Kidney capillary endothelial cell (primary cell): ENCODE data around the gene SLC6A1.
A peak's percentile ranks its signal among the peaks of the same experiment; 100 is the strongest.

ENCODE experiments used
- DNase-seq: peaks from one replicate; pipeline ENCODE4 v3.0.0-alpha.2; 2018; ENCODE audit warnings: low spot score

The SLC6A1 gene

DNA sequence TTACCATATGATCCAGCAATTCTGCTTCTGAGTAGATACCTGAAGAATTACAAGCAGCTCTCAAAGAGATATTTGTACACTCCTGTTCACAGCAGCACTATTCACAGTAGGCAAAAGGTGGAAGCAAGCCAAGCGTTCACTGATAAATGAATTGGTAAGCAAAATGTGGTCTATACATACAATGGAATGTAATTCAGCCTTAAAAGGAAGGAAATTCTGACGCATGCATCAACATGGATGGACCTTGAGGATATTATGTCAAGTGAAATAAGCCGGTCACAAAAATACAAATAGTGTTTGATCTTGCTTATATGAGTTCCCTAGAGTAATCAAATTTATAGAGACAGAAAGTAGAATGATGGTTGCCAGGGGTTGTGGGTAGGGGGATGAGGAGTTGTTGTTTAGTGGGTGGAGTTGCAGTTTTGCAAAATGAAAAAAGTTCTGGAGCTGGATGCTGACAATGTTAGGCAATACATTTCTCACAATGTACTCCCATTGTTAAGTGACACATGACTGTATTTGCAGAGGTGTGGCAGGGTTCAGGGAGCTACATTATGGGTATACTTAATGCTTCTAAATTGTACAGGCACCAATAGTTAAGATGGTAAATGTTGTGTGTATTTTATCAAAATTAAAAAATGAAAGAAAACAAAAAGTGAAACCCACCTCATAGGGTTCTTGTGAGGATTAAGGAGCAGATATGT is 26.7 kb downstream of the SLC6A1 start:
- peak; percentile 77 for DNase-seq

DNA sequence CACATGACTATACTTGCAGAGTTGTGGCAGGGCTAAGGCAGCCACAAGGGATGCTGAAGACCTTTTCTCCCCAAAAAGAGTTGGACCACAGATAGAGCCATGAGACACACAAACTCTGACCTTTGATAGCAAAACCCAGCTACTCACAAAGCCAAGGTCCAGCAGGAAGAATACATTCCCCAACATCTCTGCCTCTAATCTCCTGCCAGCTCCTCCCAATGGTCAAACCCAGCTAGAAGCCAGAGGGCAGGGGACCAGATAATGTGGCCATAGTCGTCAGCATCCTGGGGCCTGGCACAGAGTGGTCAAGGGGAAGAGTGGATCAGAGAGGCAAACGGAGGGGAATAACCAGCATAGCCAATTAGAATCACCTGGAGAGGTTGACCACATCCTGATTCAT is 28.2 kb downstream of the SLC6A1 start:
- no peak for DNase-seq

- no peak for DNase-seq
These were observed 29.1 kb downstream of the SLC6A1 start for GRCh38 chr3:11021611-11022011.

DNA sequence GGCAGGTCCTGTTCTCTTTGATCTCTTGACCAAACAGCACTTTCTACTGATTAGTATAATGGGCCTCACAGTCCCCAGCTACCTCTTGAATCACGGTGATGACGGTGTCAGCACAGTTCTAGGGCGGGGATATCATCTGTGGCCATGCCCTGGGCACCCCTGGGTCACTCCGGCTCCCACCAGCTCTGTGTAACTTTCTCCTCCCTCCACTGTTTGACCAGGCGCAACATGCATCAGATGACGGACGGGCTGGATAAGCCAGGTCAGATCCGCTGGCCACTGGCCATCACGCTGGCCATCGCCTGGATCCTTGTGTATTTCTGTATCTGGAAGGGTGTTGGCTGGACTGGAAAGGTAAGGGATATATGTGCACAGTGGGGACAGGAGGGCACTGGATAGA is 29.6 kb downstream of the SLC6A1 start:
- DNase-seq = no peak

DNA sequence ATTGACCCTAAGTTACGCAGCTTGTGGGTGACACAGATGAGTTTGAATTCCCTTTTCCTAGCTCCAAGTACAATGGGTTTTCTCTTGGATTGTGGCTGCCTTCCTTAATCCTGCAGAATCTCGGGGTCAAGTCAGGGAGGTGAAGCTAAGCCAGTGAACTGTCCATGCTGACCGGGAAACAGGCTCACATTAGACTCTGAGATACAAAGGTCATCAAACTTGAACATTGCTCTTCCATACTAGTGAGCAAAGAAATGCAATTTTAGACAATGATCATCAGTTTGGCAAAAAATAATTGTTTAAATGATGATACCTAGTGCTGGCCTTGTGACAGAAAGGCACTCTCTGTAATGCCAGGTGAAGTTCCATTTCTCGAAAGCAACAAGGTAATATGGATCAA is 31.6 kb downstream of the SLC6A1 start:
- no peak for DNase-seq

DNA sequence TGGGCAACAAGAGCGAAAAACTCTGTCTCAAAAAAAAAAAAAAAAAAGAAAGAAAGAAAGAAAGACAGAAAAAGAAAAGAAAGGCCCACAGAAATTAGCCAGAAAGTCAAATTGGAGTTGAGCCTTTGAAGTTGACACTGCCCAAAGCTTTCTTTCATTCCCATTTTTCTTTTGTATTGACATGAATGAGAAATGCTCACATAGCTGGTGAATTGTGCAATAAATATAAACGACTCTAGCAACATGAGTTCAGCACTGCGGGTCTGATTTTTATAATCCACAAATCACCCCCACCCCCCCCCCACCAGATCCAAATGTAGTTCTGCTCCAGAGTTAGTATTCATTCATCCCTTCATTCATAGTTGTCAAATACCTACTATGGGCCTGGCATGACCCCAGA is 37.4 kb downstream of the SLC6A1 start:
- DNase-seq = no peak

- no peak for DNase-seq
These were observed 41.3 kb downstream of the SLC6A1 start for GRCh38 chr3:11033871-11034270.

- DNase-seq = no peak
These were observed 41.9 kb downstream of the SLC6A1 start for GRCh38 chr3:11034309-11034985.

DNA sequence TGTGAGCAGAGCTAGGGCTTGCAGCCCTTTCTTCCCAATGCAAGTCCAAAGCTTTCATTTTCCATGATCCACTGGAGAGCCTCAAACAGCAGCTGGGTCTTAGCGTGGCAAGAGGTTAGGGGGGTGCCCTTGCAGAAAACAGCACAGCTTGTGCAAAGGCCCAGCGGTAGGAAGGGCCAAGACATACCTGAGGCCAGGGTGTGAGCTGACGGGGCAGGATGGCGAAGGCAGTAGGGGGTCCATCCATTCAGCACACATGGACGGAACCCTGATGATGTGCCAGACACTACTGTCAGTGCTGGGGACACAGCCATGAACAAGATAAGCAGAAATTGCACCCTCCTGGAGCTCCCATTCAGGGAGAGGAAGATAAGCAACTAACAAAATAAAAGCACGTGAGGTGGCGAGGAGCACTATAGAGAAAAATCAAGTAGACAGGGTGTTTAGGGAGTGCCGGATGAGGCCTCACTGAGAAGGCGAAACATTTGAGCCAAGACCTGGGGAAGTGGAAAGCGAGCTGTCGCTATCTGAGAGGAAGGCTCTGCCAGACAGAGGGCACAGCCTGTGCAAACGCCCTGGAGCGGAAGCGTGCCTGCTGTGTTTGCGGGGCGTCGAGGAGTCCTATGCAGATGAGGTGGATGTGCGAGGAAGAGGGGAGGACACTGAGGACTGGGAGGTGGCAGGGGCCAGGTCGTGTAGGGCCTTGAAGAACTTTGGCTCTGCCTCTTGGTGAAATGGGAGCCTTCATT is 43.4 kb downstream of the SLC6A1 start:
- DNase-seq = no peak

DNA sequence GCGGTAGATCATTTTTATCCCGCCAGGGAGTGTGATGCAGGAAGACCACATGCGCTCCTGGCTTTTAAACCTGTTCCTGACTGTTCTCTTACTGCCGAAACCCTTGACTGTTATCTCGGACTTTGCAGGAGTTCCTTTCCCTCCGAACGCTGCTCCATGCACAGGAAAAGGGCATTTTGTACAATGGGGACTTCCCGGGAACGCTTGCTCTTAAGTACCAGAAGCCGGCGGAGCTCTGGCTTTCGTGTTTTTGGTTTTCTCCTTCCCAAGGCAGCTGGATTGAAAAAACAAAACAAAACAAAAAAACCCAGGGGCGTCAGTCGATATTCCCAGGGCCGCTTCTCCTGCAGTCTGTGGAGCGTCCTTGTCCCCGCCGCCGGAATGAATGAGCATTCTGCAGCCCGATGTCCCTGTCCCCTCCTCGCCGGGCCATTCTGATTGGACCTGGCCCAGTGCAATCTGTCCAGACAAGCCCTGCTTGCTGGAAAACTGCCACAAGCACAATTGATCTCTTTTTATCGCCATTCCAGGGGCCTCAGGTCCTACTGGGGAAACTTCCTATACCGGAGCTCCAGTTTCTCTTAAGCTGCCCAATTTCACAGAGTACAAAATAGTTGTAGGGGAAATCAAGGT is 44.8 kb downstream of the SLC6A1 start:
- DNase-seq = no peak

DNA sequence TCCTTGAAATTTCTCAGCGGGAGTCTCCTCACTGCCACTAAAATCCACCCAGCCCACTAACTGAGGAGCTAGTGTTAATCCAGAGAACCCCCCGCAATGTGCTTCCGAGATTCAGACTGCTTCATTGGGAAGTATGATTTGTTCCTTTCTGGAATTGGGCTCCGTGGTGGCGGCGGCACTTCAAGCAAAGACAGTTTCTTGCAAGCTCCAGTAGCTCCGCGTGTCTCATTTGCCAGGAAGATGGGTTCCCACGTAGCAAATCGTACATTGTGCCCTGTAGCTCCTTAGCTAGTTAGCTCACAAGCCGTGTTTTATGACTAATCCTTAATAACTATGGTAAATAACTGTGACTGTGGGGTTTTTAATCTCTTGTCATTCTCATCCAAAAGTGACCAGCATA is 45.4 kb downstream of the SLC6A1 start:
- DNase-seq = no peak

GRCh38 chr3:11045536-11045935 is 53.0 kb downstream of the SLC6A1 start:
- no peak for DNase-seq

DNA sequence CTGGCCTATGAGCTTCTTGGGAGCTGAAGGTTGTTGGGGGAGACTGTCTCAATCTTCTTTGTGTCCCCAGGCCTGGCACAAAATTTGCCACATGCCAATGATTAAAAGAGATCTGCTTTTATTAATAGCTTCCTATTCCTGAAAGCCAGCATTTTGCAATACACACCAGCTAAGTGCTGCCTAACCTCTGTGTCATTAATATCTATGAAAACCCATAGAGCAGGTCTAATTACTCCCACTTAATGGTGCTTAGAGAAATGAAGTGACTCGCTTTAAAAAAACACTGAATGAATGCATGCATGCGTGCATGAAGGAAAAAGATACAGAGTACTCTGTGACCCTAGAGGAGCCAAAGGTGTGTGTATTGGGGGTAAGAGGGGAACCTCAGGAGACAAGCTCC is 55.0 kb downstream of the SLC6A1 start:
- no peak for DNase-seq

GRCh38 chr3:11050666-11051323 is 58.2 kb downstream of the SLC6A1 start:
- DNase-seq = no peak

- DNase-seq = no peak
These were observed 61.5 kb downstream of the SLC6A1 start for GRCh38 chr3:11053926-11054503.

DNA sequence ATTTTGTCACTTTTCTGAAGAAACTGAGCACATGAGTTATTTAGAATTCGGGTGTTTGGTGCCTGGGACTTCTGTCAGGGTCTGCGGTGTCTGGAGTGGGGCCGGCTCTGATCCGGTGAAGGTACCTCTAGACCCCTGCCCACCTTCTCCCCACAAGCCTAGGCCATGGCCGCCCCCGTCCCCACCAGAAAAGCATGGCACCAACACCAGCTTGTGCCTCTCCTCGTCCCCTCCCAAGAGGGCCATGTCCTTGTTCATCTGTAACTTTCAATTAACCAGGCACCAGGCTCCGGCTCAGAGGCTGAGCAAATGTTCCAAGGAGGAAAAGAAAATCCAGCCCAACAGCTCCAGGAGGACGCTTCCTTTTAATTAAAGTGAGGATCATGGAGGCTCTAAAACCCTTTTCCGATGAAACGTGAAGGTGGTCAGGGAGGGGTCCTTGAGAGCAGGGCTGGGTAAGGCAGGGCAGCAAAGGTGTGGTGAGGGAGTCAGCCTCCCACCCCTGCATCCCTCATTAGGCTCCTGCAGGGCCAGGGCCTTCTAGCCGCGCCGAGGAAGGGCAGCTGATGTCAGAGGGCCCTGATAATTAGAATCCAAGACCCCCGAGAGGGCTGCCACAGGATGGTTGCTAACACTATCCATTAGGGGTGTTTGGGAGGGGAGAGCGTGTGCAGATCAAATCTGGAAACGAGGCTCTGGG is 62.3 kb downstream of the SLC6A1 start:
- no peak for DNase-seq

DNA sequence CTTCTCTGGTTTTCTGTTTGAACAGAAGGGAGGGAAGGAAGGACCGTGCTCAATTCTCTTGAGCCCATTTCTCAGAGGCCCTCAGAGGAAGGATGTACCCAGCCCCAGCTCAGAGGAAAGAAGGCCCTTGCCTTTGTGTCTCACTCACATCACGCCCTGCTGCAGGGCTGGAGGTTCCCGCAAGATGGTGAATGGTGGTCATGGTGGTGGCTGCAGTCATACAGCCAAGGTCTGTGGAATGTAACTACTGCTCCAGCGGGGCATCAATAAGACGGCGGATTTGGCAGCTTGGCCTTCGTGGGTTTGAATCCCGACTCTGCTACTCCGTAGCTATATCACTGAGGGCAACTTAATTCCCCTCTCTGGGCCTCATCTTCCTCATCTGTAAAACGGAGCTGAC is 62.9 kb downstream of the SLC6A1 start:
- DNase-seq = no peak

DNA sequence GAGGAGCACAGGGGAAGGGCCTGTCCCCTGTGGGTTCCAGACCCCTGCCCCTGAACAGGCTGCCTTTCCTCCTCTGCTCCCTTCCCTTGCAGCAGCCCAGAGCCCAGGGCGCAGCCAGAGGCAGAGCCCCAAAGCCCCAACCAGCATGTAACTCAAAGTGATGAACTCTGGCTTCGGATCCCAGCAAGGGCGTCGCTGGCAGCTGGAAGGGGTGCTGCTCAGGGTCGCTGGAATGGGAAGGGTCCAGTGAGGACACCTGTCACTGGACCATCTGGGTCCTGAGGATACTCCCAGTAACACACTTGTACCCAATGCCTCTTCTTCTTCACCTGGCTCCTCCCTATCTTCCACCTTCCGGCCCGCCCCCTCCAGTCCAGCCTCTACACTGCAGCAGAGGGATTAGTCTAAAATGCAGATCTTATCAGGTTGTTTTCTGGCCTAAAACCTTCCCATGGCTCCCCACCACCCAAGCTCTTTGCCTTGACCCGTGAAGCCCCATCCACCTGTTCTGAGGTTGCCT is 64.0 kb downstream of the SLC6A1 start:
- no peak for DNase-seq

DNA sequence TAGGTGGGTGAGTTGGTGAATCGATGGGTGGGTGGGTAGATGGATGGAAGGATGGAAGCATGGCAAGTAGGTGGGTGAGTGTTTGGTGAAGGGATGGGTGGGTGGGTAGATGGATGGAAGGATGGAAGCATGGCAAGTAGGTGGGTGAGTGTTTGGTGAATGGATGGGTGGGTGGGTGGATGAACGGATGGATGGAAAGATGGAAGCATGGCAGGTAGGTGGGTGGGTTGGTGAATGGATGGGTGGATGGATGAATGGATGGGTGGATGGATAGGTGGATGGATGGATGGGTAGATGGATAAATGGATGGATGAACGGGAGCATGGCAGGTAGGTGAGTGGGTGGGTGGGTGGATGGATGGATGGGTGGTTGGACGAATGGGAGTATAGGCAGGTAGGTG is 65.1 kb downstream of the SLC6A1 start:
- DNase-seq = no peak

DNA sequence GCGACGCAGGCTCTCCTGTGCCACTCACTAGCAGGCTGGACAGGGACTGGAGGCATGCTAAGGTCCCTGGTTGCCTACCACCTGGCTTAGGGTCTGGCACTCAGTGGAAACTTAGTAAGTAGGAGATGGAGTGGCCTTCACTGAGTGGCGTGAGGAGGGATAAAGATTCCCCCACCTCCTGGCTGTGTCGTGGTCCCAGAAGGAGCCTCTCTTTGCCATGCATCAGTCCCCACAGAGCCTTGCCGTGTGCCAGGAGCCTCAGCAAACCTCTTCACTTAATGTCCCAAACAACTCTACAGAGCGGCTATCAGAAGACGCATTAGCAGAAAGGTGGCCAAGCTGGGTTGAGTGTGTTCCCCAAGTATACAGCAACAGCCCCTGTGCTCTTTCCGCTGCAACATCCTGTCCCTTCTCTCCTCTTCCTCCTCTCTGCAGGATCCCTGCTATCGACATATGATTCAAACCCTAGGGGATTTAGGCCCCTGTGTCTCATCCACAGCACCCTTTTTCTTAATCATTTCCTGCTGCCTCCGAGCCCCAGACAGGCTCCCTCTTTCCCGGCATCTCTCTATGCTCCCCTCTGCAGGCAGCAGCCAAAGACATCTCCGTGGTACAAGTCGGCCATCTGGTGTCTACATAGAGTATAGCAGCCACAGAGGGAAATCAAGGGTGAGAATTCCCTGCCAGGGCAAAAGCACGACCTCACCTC is 66.7 kb downstream of the SLC6A1 start:
- DNase-seq = peak; percentile 77

- DNase-seq = no peak
These were observed 67.2 kb downstream of the SLC6A1 start for GRCh38 chr3:11059799-11060115.
